NCI-H1436 treated with DMSO at 0.1 percent for 48 hours (cell line): ENCODE results near the gene RPL36AL.
"Not testable (repeated sequence)": the region's sequence is repeated elsewhere in the genome, so short reads cannot be mapped to it uniquely, and the experiment has no call there.

Experiments
- DNase-seq: peaks from one replicate; lab custom pipeline; 2025; lab: John Stamatoyannopoulos, UW

The RPL36AL gene

GRCh38 chr14:49620182-49621113 is at the start of gene RPL36AL, which contains the start of gene MGAT2:
RPL36AL (minus strand) TSS chr14:49620626; CDS start chr14:49619104, 1,522 bp downstream.
MGAT2 (plus strand) TSS chr14:49620799; CDS start chr14:49621269, 470 bp downstream.
- peak; percentile 89 for DNase-seq

GRCh38 chr14:49659526-49660455 is 39.4 kb upstream of the RPL36AL start:
- no peak for DNase-seq

GRCh38 chr14:49657500-49657899 is 37.1 kb upstream of the RPL36AL start:
- DNase-seq = not testable (repeated sequence)

- DNase-seq = no peak
Measured at GRCh38 chr14:49654511-49654910, 34.1 kb upstream of the RPL36AL start.

GRCh38 chr14:49653508-49653907 is 33.1 kb upstream of the RPL36AL start:
- no peak for DNase-seq

GRCh38 chr14:49642163-49642562 is 21.7 kb upstream of the RPL36AL start:
- no peak for DNase-seq

- no peak for DNase-seq
Measured at GRCh38 chr14:49641697-49642129, 21.3 kb upstream of the RPL36AL start.

GRCh38 chr14:49640540-49641417 is 20.4 kb upstream of the RPL36AL start:
- no peak for DNase-seq

- DNase-seq = no peak
Measured at GRCh38 chr14:49637534-49638078, 17.2 kb upstream of the RPL36AL start.

GRCh38 chr14:49636866-49637265 is 16.4 kb upstream of the RPL36AL start:
- no peak for DNase-seq

- DNase-seq = peak; percentile 12
Measured at GRCh38 chr14:49634547-49635334, 14.3 kb upstream of the RPL36AL start, which contains the start of gene DNAAF2. DNAAF2 (minus strand) TSS chr14:49635244; CDS start chr14:49635149, 95 bp downstream.

- peak; percentile 51 for DNase-seq
Measured at GRCh38 chr14:49633640-49634546, 13.5 kb upstream of the RPL36AL start.

- no peak for DNase-seq
Measured at GRCh38 chr14:49623941-49624839, 3.8 kb upstream of the RPL36AL start.

GRCh38 chr14:49623387-49623786 is 3.0 kb upstream of the RPL36AL start:
- no peak for DNase-seq

GRCh38 chr14:49622022-49622607 is 1.7 kb upstream of the RPL36AL start:
- no peak for DNase-seq

GRCh38 chr14:49621114-49621881 is 872 bp upstream of the RPL36AL start:
- no peak for DNase-seq

- DNase-seq = no peak
Measured at GRCh38 chr14:49619730-49620129, 696 bp downstream of the RPL36AL start.
